HG02943 (cell line): ENCODE results near the gene NFKBIB.
"Not testable (repeated sequence)": the region's sequence is repeated elsewhere in the genome, so short reads cannot be mapped to it uniquely, and the experiment has no call there.

Experiments
- ATAC-seq: cut with Tn5 transposase; IDR thresholded peaks from one replicate; pipeline ENCODE4 v1.9.1; 2021; ENCODE audit warnings: mild to moderate bottlenecking, low read depth, moderate library complexity; ENCODE audit not compliant: unreplicated experiment

The NFKBIB gene

GRCh38 chr19:38875656-38876395 lies 23.9 kb upstream of the NFKBIB start:
- ATAC-seq = no peak

GRCh38 chr19:38877781-38878574 lies 21.8 kb upstream of the NFKBIB start, which contains the start of gene RINL:
Gene RINL (minus strand): TSS chr19:38878275. CDS start chr19:38876742, 1,533 bp downstream.
- no peak for ATAC-seq

DNA sequence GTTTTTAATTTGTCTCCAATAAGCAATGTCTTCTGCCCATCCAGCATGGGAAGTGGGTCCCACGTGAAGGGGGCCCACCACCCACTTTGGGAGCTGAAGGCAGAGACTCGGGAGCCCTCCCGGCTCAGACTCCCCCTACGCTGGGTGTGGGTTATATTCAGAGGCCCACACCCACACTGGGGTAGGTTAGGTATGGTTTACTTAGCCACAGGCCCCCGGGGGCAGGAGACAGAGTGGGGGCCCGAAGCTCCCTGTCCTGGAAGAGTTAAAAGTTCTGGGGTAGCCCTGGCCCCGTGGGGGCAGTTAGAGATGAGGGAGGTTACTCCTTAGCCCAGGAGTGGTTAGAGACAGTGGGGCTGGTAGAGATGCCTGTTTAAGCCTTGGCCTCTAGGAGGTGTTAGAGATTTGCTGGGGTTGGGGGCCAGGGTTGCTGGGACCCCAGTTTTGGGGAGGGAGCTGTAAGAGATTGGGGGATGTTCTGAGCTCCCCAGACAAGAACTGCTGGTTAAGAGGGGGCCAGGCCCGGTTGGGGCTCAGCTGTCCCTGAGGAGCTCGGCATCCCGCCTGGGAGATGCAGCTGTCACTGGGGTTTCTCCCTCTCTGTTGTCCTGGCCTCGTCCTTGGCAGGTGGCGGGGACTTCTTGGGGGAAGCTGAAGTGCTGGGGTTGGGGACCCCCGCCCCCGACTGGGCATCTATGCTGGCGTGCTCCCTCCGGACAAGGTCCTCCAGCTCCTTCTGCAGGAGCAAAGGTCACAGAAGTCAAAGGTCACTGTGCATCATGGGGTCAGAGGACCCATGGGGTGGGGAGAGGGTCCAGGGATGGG lies 21.0 kb upstream of the NFKBIB start:
- ATAC-seq = no peak

DNA sequence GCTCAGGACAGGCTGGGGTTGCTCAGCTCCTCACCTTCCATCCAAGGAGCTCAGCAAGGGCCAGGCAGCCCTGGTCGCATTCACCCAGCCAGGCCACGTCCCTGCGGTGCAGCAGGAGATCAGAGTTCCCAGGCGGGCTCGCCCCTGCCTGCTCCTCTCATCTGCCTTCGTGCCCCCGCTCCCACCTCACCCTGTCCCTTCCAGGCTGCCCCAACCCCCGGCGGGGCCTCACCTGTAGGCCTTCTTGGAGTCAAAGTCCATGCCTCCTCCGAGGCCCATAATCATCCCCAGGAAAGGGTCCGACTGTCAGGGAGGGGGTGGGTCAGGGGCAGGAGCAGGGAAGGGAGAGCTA lies 20.4 kb upstream of the NFKBIB start:
- ATAC-seq = no peak

DNA sequence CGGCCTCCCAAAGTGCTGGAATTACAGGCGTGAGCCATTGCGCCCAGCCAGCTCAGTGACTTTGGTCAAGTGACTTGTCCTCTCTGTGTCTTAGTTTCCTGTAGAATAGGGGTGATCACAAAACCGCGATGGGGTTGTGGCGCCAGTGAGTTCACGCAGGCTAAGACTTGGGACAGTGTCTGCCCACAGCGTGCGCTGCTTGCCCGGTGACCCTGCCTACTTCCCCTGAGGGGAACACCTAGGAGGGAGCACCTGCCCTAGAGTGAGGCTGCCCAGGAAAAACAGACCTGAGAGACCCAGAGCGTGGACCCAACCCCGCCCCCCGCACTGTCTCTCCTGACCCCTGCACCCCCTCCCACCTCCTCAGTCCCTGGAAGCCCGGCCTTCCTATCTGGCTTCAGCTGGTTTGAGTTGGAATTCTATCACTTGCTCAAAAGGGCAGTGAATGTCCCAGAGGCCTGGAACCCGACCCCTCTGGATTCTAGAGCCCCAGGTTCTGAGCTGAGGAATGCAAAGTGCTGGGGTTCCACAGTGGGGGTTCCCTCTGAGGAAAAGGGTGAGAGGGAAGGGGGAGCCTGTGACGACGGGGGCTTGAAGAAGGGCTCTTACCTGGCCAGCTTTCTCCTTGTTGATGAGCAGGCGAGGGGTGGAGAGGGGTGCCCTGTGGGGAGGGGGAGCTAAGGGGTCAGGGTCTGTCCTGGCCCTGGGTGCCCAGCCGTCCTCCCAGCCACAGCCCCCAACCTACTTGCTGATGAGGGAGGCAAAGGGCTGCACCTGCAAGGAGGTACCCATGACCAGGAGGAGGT lies 19.5 kb upstream of the NFKBIB start:
- no peak for ATAC-seq

DNA sequence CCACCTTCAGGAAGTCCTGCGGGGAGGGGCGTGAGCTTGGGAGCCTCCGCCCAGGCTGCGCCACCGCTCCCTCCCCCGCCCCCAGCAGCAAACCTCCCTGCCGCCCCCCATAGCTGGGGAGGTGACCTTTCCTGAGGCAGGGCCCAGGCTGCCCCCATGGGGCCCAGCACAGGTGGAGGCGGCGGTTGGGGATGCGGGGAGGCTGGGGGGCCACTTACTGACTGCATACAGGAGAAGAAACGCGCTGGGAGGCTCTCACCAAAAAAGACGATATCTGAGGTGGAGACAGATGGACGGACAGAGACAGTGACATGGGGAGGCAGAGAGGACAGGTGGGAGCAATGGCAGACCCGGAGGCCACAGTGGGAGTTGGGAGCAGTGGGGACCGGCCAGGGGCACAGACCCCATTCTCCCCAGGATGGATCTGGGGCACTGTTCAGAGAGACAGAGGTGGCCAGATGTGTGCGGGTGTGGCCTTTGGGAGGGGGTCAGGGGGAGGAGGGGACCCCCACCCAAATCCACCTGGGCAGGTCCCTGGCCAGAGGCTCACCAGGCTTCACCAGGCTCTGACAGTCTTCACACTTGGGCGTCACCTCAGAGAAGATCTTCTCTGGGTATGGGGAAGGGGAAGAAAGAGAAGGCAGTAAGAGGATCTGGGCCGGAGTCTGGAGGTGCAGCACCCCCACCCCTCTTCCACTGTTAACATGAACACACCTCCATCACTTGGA lies 18.7 kb upstream of the NFKBIB start:
- no peak for ATAC-seq

DNA sequence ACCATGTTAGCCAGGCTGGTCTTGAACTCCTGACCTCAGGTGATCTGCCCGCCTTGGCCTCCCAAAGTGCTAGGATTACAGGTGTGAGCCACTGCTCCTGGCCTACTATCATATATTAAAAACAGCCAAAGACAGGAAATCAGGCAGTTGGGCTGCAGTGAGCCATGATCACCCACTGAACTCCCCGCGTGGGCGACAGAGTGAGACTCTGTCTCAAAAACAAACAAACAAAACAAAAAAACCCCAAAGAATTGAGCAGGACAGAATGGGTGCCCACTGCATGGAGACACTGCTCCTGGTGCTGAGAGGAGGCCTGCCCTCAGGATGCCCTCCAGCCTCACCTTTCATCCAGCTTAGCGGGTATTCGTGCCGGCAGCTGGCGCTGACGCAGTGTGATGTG lies 16.5 kb upstream of the NFKBIB start:
- no peak for ATAC-seq

DNA sequence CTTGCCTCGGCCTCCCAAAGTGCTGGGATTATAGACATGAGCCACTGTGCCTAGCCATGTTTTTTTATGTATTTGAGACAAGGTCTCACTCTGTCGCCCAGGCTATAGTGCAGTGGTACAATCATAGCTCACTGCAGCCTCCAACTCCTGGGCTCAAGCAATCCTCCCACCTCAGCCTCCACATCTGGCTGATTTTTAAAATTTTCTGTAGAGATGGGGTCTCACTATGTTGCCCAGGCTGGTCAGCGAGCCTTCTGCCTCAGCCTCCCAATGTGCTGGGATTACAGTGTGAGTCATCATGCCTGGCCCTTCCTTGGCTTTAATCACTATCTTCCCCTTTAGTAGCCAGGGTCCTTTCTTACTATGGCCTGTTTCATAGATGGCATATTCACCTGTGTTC lies 15.1 kb upstream of the NFKBIB start:
- ATAC-seq = not testable (repeated sequence)

DNA sequence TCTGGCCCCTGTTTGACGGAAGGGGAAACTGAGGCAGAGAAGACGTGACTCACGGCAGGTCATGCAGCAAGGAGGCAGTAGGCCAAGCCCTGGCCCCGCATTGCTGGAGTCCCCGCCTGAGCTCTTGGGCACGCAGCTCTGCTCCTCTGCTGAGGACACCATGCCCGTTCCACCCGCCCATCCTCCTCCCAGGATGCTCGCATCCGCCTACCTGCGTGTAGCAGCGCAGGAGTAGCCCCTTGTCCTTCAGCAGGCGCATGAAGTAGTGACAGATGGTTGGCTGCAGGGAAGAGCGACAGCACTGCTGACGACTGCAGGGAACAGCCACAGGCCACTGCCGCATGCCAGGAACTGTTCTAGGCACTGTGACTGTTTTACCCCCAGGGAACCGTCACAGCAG lies 10.9 kb upstream of the NFKBIB start:
- no peak for ATAC-seq

- ATAC-seq = no peak
Measured at GRCh38 chr19:38889803-38890202, 10.0 kb upstream of the NFKBIB start.

DNA sequence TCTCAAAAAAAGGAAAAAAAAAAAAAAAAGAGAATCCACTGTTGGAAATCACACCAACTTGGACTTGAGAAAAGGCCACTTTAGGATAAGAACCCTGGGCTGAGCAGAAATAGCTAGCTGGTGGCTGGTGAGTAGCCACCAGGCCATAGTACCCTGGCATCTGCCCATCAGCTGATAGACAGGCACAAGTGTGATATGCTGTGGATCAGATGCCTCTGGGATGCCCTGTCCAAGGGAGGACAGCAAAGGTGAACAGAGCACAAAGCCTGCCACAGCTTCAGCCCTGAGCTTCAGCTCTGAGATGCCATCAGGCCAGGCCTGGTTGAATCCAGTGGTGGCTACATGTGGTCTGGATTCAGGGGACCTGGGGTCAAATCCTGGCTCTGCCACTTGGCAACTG lies 9.1 kb upstream of the NFKBIB start:
- no peak for ATAC-seq

GRCh38 chr19:38891771-38892170 lies 8.0 kb upstream of the NFKBIB start:
- ATAC-seq = no peak

- ATAC-seq = no peak
Measured at GRCh38 chr19:38892841-38893240, 6.9 kb upstream of the NFKBIB start.

GRCh38 chr19:38893341-38893771 lies 6.4 kb upstream of the NFKBIB start:
- no peak for ATAC-seq

- ATAC-seq = no peak
Measured at GRCh38 chr19:38894968-38895367, 4.8 kb upstream of the NFKBIB start.

GRCh38 chr19:38898788-38899446 lies 852 bp upstream of the NFKBIB start:
- no peak for ATAC-seq

DNA sequence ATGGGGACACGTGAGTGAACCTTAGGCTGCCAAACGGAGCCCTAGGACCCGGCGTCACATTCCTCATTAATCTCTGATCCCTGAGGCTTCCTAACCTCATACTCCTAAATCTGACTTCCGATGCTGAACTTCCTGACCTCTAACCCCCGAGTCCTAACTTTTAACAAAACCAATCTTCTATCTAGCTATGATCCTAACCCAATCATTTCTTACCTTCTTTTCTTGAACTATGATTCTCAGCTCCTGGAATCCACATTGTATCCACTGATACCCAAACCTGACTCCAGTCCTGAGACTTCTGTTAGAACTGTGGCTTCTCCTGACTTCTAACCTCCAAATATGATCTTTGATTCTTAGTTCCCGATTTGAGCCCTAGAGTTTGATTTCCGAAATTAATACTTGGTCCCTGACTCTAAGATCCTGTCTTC lies 447 bp downstream of the NFKBIB start:
- no peak for ATAC-seq

- ATAC-seq = no peak
Measured at GRCh38 chr19:38900743-38901190, 998 bp downstream of the NFKBIB start.

DNA sequence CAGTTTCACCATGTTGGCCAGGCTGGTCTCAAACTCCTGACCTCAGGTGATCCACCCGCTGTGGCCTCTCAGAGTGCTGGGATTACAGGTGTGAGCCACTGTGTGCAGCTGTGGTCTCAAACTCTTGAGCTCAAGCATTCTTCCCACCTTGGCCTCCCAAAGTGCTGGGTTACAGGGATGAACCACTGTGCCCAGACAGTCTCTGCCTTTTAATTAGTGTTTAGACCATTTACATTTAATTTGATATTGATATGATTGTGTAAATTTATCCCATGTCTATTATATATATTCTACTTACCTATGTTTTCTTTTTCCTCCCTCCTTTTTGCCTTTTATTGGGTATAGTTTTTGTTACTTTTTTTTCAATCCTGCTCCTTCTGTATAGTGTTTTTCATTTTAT lies 1.9 kb downstream of the NFKBIB start:
- ATAC-seq = no peak
